GM12874 (cell line): ENCODE data around the gene RANBP9.

ENCODE experiments used
- TF ChIP-seq, protein P1 (sequence below): IDR thresholded peaks from 2 replicates; pipeline ENCODE4 v1.5.1; 2011; ENCODE audit warnings: low read depth, mild to moderate bottlenecking, control low read depth, low read length, moderate library complexity; ENCODE audit not compliant: insufficient read depth

The RANBP9 gene

DNA sequence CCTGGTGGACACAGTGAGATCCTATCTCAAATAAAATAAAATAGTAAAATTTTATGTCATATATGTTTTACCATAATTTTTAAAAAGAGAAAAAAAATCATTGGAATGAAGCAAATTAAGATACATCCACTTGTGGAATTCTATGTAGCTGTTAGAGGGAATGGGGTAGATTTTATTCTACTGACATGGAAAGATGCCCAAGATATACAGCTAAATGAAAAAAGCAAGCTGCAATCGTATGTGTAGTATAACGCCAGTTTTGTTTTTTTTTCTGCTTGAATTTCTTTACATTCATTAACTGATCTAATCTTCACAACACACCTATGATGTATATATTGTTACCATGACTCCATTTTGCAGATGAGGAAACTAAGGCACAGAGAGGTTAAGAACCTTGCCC is 23.4 kb upstream of the RANBP9 start:
- TF ChIP-seq, protein P1, sequence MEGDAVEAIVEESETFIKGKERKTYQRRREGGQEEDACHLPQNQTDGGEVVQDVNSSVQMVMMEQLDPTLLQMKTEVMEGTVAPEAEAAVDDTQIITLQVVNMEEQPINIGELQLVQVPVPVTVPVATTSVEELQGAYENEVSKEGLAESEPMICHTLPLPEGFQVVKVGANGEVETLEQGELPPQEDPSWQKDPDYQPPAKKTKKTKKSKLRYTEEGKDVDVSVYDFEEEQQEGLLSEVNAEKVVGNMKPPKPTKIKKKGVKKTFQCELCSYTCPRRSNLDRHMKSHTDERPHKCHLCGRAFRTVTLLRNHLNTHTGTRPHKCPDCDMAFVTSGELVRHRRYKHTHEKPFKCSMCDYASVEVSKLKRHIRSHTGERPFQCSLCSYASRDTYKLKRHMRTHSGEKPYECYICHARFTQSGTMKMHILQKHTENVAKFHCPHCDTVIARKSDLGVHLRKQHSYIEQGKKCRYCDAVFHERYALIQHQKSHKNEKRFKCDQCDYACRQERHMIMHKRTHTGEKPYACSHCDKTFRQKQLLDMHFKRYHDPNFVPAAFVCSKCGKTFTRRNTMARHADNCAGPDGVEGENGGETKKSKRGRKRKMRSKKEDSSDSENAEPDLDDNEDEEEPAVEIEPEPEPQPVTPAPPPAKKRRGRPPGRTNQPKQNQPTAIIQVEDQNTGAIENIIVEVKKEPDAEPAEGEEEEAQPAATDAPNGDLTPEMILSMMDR, result no peak

DNA sequence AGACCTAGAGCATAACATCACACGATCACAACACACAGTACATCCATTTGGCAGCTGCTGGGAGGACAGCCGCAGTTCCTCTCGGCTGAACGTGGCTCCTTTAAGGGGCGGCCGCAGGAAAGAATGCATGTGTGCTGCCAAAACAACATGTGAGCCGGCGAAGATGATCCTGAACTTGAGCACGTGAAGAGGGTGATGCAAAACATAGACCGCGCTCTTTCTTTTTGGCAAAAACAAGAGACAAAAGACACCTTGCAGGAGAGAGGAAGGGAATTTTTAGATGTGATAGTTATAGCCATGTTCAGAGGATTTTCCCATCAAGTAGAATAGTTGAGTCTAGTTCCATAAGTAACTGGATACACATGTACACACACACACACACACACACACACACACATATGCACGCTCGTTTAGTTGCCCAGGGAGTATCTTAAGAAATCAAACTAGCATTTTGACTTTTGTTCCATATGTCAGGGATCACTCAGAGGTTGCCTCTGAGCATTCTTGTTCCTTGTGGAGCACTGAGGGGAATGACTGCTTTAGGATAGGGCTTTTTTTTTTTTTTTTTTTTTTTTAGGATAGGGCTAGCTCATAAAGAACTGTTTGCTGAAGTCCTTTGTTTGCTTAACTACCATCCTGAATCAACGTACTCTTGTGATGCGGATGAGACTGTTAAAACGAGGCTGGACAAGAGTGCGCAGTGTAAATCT is 21.7 kb upstream of the RANBP9 start:
- TF ChIP-seq, protein P1, result no peak

DNA sequence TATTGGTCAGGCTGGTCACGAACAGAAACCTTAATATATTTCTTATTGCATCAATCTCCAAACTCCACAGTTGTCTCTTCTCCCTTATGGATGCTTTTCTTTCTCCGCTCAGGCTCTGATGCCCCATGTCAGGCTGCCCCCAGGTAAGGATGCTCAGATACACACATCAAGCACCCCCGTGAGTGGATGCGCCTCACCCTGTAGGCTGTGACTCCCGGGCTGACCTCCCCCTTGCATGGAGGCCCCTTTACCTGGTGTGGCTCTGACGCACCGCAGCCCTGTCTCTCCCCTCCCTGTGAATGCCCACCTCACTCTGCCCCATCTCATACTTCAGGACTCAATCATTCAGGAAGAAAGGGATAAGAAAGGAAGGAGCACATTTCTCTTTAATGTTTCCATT is 19.1 kb upstream of the RANBP9 start:
- TF ChIP-seq, protein P1, result no peak

- TF ChIP-seq, protein P1, result no peak
These were observed 18.3 kb upstream of the RANBP9 start for GRCh38 chr6:13729891-13730290.

DNA sequence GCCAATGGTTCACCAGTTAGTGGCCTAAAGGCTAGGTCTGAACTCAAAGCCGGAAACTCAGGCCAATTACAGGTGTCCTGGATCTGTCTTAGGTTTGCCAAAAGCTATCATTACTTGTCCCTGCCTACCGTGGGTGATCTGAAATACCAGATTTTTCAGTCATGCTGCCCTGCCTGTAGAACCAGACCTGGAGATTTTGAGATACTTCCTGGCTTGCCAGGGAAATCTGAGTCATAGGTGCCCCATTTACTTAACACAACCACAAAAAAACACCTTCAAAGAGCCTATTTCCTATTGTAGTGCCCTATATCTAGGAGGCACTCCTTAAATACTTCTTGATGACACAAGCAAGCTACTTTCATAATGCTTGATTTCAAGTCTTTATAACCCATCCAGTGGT is 13.9 kb upstream of the RANBP9 start:
- TF ChIP-seq, protein P1, result no peak

DNA sequence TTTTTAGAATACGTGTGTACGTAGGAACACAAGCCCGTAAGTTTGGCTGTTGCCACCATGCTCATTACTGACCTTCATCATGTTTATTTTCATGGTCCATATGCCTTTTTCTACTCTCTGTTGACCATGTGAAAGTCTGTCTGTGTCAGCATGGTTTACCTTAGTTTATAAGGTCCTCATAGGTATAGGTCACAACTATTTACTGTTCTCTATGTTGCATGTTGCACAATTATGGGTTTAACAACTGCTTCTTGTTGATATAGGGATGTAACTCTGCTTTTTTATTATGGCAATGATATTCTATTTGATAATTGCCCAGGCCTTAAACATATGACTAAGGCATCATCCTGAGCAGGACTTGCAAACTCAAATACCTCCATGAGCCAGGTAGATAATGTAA is 13.4 kb upstream of the RANBP9 start:
- TF ChIP-seq, protein P1, result no peak

- TF ChIP-seq, protein P1, result no peak
These were observed 12.5 kb upstream of the RANBP9 start for GRCh38 chr6:13724182-13724581.

DNA sequence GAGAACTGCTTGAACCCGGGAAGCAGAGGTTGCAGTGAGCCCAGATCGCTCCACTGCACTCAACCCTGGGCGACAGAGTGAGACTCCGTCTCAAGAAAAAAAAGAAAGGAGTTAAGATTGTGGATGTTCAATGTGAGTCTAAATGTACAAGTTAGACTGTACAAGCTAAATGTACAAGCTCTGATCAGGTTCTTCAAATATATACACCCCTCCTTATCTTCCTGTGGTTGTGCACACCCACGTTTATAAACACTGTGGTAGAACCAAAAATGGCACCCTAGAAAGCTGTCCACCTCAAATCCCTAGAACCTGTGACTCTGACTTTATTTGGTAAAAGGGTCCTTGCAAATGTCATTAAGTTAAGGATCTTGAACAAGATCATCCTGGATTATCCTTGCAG is 11.2 kb upstream of the RANBP9 start:
- TF ChIP-seq, protein P1, result no peak
